GM19025 (cell line): ENCODE data around the gene TIE1.

Source experiments
- ATAC-seq: cut with Tn5 transposase; IDR thresholded peaks from one replicate; pipeline ENCODE4 v1.9.1; 2021; ENCODE audit warnings: mild to moderate bottlenecking, low read depth, moderate library complexity; ENCODE audit not compliant: unreplicated experiment

TIE1 gene

GRCh38 chr1:43292679-43293078 lies 8.1 kb upstream of the TIE1 start:
- no peak for ATAC-seq

- no peak for ATAC-seq
Observed at GRCh38 chr1:43293176-43293575, 7.6 kb upstream of the TIE1 start.

- ATAC-seq: no peak
Observed at GRCh38 chr1:43293896-43294760, 6.7 kb upstream of the TIE1 start.

GRCh38 chr1:43294761-43295160 lies 6.0 kb upstream of the TIE1 start:
- no peak for ATAC-seq

- no peak for ATAC-seq
Observed at GRCh38 chr1:43296207-43296606, 4.6 kb upstream of the TIE1 start.

- no peak for ATAC-seq
Observed at GRCh38 chr1:43298055-43298454, 2.7 kb upstream of the TIE1 start.

GRCh38 chr1:43299101-43299500 lies 1.7 kb upstream of the TIE1 start:
- no peak for ATAC-seq

- no peak for ATAC-seq
Observed at GRCh38 chr1:43302201-43302600, 1.4 kb downstream of the TIE1 start.

- ATAC-seq: no peak
Observed at GRCh38 chr1:43302721-43303470, 2.1 kb downstream of the TIE1 start.

GRCh38 chr1:43303471-43304313 lies 2.9 kb downstream of the TIE1 start:
- no peak for ATAC-seq

- no peak for ATAC-seq
Observed at GRCh38 chr1:43304314-43304681, 3.5 kb downstream of the TIE1 start.

- ATAC-seq: no peak
Observed at GRCh38 chr1:43304771-43305300, 4.1 kb downstream of the TIE1 start.

- no peak for ATAC-seq
Observed at GRCh38 chr1:43305461-43305860, 4.7 kb downstream of the TIE1 start.

GRCh38 chr1:43305926-43306687 lies 5.3 kb downstream of the TIE1 start:
- ATAC-seq: no peak

- no peak for ATAC-seq
Observed at GRCh38 chr1:43306688-43307457, 6.1 kb downstream of the TIE1 start.

- no peak for ATAC-seq
Observed at GRCh38 chr1:43307458-43308158, 6.8 kb downstream of the TIE1 start.

- ATAC-seq: no peak
Observed at GRCh38 chr1:43308635-43309404, 8.0 kb downstream of the TIE1 start.
